Activated T-helper 1 cell treated with anti-CD3 and anti-CD28 coated beads, Interleukin-12 subunit alpha, Interleukin-12 subunit beta, Interleukin-2, Interleukin-4 antibody, amounts not matched to agents 30 ng/mL and 10 ng/mL and 1 ng/mL, durations not matched to agents 14 hours and 24 hours and 36 hours (primary cell): ENCODE results near the gene UBL4A. TPM values are rescaled to one million over a fixed set of nuclear protein-coding genes. Genes with fewer than 3 reads are reported as not detected.
"Not testable (repeated sequence)": the region's sequence is repeated elsewhere in the genome, so short reads cannot be mapped to it uniquely, and the experiment has no call there.

ENCODE experiments used
- DNase-seq: peaks from one replicate; pipeline ENCODE4 v3.0.0; 2021; ENCODE audit warnings: low spot score
- H3K27ac Mint-ChIP-seq: one replicate; pipeline ENCODE4 v1.8.0; 2021; ENCODE audit warnings: mild to moderate bottlenecking, mixed read lengths
- H3K27me3 Mint-ChIP-seq: one replicate; pipeline ENCODE4 v1.8.0; 2022; ENCODE audit warnings: mild to moderate bottlenecking, moderate library complexity, mixed read lengths; ENCODE audit not compliant: insufficient read depth
- H3K36me3 Mint-ChIP-seq: one replicate; pipeline ENCODE4 v1.8.0; 2021; ENCODE audit warnings: low read depth, mixed read lengths
- H3K4me1 Mint-ChIP-seq: one replicate; pipeline ENCODE4 v1.8.0; 2021; ENCODE audit warnings: low read depth, mixed read lengths
- H3K4me3 Mint-ChIP-seq: one replicate; pipeline ENCODE4 v1.8.0; 2021; ENCODE audit warnings: mild to moderate bottlenecking, moderate library complexity, mixed read lengths
- H3K9me3 Mint-ChIP-seq: one replicate; pipeline ENCODE4 v1.8.0; 2021; ENCODE audit warnings: mixed read lengths
- intact Hi-C: fragments of 100-400 bp; cut with micrococcal nuclease; formaldehyde crosslinking; loops from one replicate; pipeline ENCODE4 v1.15.1; 2024
- total RNA-seq: library from RNA; stranded (reverse); gene quantifications from 2 replicates; pipeline ENCODE4 v1.2.3, GENCODE V29; 2022

UBL4A gene
- total RNA-seq, 1 donor from 2014 or later = 59.2 TPM

GRCh38 chrX:154502989-154503388 lies 16.6 kb upstream of the UBL4A start:
- no peak overlapping the region for H3K27ac Mint-ChIP-seq
- intact Hi-C loops = no loop called here
- no peak overlapping the region for H3K4me3 Mint-ChIP-seq

GRCh38 chrX:154502098-154502497 lies 15.7 kb upstream of the UBL4A start:
- Mint-ChIP-seq H3K4me3 (no peak overlapping the region), H3K27ac (no peak overlapping the region), H3K9me3 (no peaks in the 10 kb centered on the region), H3K36me3 (peaks cover 2% of the 10 kb centered on the region), H3K27me3 (peaks cover 2% of the 10 kb centered on the region), H3K4me1 (no peaks in the 10 kb centered on the region)
- no peak for DNase-seq
- intact Hi-C loops = no loop called here

More at GRCh38 chrX:154502989-154503388, 16.6 kb upstream of the UBL4A start:
- no peak for DNase-seq
- Mint-ChIP-seq H3K36me3 (peaks cover 2% of the 10 kb centered on the region), H3K9me3 (no peaks in the 10 kb centered on the region), H3K27me3 (peaks cover 2% of the 10 kb centered on the region), H3K4me1 (no peaks in the 10 kb centered on the region)

GRCh38 chrX:154501423-154501822 lies 15.0 kb upstream of the UBL4A start:
- H3K9me3 Mint-ChIP-seq, H3K4me3 Mint-ChIP-seq, intact Hi-C loops, H3K4me1 Mint-ChIP-seq, H3K27me3 Mint-ChIP-seq, H3K27ac Mint-ChIP-seq, DNase-seq, H3K36me3 Mint-ChIP-seq: not testable (repeated sequence)

GRCh38 chrX:154496591-154497137 lies 10.2 kb upstream of the UBL4A start:
- DNase-seq, H3K27me3 Mint-ChIP-seq, H3K4me3 Mint-ChIP-seq, H3K4me1 Mint-ChIP-seq, H3K27ac Mint-ChIP-seq, H3K9me3 Mint-ChIP-seq, H3K36me3 Mint-ChIP-seq, intact Hi-C loops: not testable (repeated sequence)

- no peaks in the 10 kb centered on the region for H3K4me1 Mint-ChIP-seq
- intact Hi-C loops = no loop called here
- no peaks in the 10 kb centered on the region for H3K36me3 Mint-ChIP-seq
- DNase-seq = no peak
- H3K9me3 Mint-ChIP-seq = no peaks in the 10 kb centered on the region
- H3K27ac Mint-ChIP-seq = no peak overlapping the region
- no peaks in the 10 kb centered on the region for H3K27me3 Mint-ChIP-seq
- H3K4me3 Mint-ChIP-seq = no peak overlapping the region
Observed at GRCh38 chrX:154495472-154495922, 9.1 kb upstream of the UBL4A start.

- Mint-ChIP-seq H3K27me3 (no peaks in the 10 kb centered on the region), H3K9me3 (no peaks in the 10 kb centered on the region), H3K36me3 (no peaks in the 10 kb centered on the region), H3K4me3 (no peak overlapping the region), H3K27ac (no peak overlapping the region), H3K4me1 (peaks cover 2% of the 10 kb centered on the region)
- DNase-seq = no peak
- intact Hi-C loops = loop anchor here (5.0 kb wide), 1 partner anchor 38 kb away; no protein-coding TSS in a partner anchor
Observed at GRCh38 chrX:154494715-154495114, 8.3 kb upstream of the UBL4A start.

- Mint-ChIP-seq H3K9me3 (no peaks in the 10 kb centered on the region), H3K36me3 (peaks cover 5% of the 10 kb centered on the region), H3K4me3 (peak within 1 kb of the TSS; percentile 90), H3K27me3 (no peaks in the 10 kb centered on the region), H3K4me1 (peaks cover 10% of the 10 kb centered on the region), H3K27ac (peak within 1 kb of the TSS; percentile 92)
- peak; percentile 85 for DNase-seq
- intact Hi-C loops = loop anchor here (1.0 to 5.0 kb wide), 8 partner anchors 11 to 393 kb away; partner anchors contain the start of genes FAM3A, IKBKG, LAGE3 and MECP2
Observed at GRCh38 chrX:154490414-154491083, 4.1 kb upstream of the UBL4A start, which contains the start of gene SLC10A3. Gene SLC10A3 (minus strand): TSS chrX:154490629. CDS start chrX:154488940, 1,689 bp downstream.

- Mint-ChIP-seq H3K4me1 (peaks cover 10% of the 10 kb centered on the region), H3K36me3 (peaks cover 5% of the 10 kb centered on the region), H3K27me3 (no peaks in the 10 kb centered on the region), H3K9me3 (no peaks in the 10 kb centered on the region), H3K27ac (peak overlapping the region; percentile 83), H3K4me3 (peak overlapping the region; percentile 90)
- intact Hi-C loops = loop anchor here (1.0 to 5.0 kb wide), 8 partner anchors 11 to 393 kb away; partner anchors contain the start of genes FAM3A, IKBKG, LAGE3 and MECP2
- DNase-seq = no peak
Observed at GRCh38 chrX:154490021-154490413, 3.6 kb upstream of the UBL4A start.

- DNase-seq = no peak
- H3K4me1 Mint-ChIP-seq = peaks cover 10% of the 10 kb centered on the region
- peaks cover 5% of the 10 kb centered on the region for H3K36me3 Mint-ChIP-seq
- H3K27me3 Mint-ChIP-seq = no peaks in the 10 kb centered on the region
- no peak overlapping the region for H3K27ac Mint-ChIP-seq
- intact Hi-C loops = no loop called here
- no peaks in the 10 kb centered on the region for H3K9me3 Mint-ChIP-seq
- H3K4me3 Mint-ChIP-seq = peak overlapping the region; percentile 90
Observed at GRCh38 chrX:154489182-154489581, 2.8 kb upstream of the UBL4A start.

GRCh38 chrX:154488336-154489075 lies 2.1 kb upstream of the UBL4A start:
- DNase-seq = no peak
- H3K27me3 Mint-ChIP-seq = no peaks in the 10 kb centered on the region
- no peak overlapping the region for H3K27ac Mint-ChIP-seq
- intact Hi-C loops = no loop called here
- H3K9me3 Mint-ChIP-seq = no peaks in the 10 kb centered on the region
- peaks cover 11% of the 10 kb centered on the region for H3K4me1 Mint-ChIP-seq
- peaks cover 8% of the 10 kb centered on the region for H3K36me3 Mint-ChIP-seq
- H3K4me3 Mint-ChIP-seq = peak overlapping the region; percentile 30

GRCh38 chrX:154487518-154488290 lies 1.3 kb upstream of the UBL4A start:
- DNase-seq = no peak
- Mint-ChIP-seq H3K27me3 (no peaks in the 10 kb centered on the region), H3K27ac (no peak overlapping the region), H3K4me1 (peaks cover 14% of the 10 kb centered on the region), H3K4me3 (peak overlapping the region; percentile 30), H3K9me3 (no peaks in the 10 kb centered on the region), H3K36me3 (peaks cover 11% of the 10 kb centered on the region)
- intact Hi-C loops = no loop called here

GRCh38 chrX:154486052-154486395 lies 391 bp downstream of the UBL4A start:
- Mint-ChIP-seq H3K27me3 (no peaks in the 10 kb centered on the region), H3K9me3 (no peaks in the 10 kb centered on the region), H3K27ac (no peak overlapping the region), H3K36me3 (peaks cover 11% of the 10 kb centered on the region), H3K4me3 (no peak overlapping the region), H3K4me1 (peaks cover 14% of the 10 kb centered on the region)
- DNase-seq = peak; percentile 28
- intact Hi-C loops = no loop called here
